SU-DHL-6 (cell line): ENCODE measurements around the gene SLC12A5.

ENCODE experiments used
- H2AFZ ChIP-seq: fragments of 200-600 bp; sonication (generic); 2 replicates; pipeline ENCODE4 v1.6.1; 2014; ENCODE audit warnings: low read depth, mild to moderate bottlenecking, moderate library complexity, mixed read lengths, antibody characterized with exemption, low read length; ENCODE audit not compliant: severe bottlenecking
- H3F3A ChIP-seq: fragments of 200-600 bp; shearing (Covaris generic); 2 replicates; pipeline ENCODE4 v1.6.0; 2016; ENCODE audit warnings: antibody characterized with exemption, mild to moderate bottlenecking; ENCODE audit not compliant: insufficient read depth
- H3K27ac ChIP-seq: fragments of 200-600 bp; sonication (generic); 2 replicates; pipeline ENCODE4 v1.5.1; 2016; ENCODE audit warnings: low read depth, mild to moderate bottlenecking, low read length, moderate library complexity, mixed read lengths
- H3K27me3 ChIP-seq: fragments of 200-600 bp; sonication (generic), shearing (Covaris generic); 2 replicates; pipeline ENCODE4 v1.6.0; 2014; ENCODE audit warnings: mild to moderate bottlenecking, low read length
- H3K36me3 ChIP-seq: fragments of 200-600 bp; sonication (generic); 2 replicates; pipeline ENCODE4 v1.6.1; 2014; ENCODE audit warnings: mild to moderate bottlenecking, low read length, mixed read lengths
- H3K4me2 ChIP-seq: fragments of 300-600, 200-600 bp; shearing (Covaris generic), sonication (generic); 2 replicates; pipeline ENCODE4 v1.6.0; 2014; ENCODE audit warnings: low read length, low read depth, mild to moderate bottlenecking; ENCODE audit not compliant: poor library complexity, severe bottlenecking
- H3K4me3 ChIP-seq: fragments of 200-600 bp; sonication (generic); 2 replicates; pipeline ENCODE4 v1.5.1; 2014; ENCODE audit warnings: antibody characterized with exemption, low read length, mild to moderate bottlenecking, mixed read lengths; ENCODE audit not compliant: insufficient read depth, poor library complexity, severe bottlenecking
- H3K79me2 ChIP-seq: fragments of 200-600 bp; sonication (generic); 2 replicates; pipeline ENCODE4 v1.6.1; 2014; ENCODE audit warnings: mild to moderate bottlenecking, low read length, moderate library complexity; ENCODE audit not compliant: insufficient read depth
- H3K9ac ChIP-seq: fragments of 200-600 bp; sonication (generic); 2 replicates; pipeline ENCODE4 v1.7.0; 2014; ENCODE audit warnings: mild to moderate bottlenecking, low read length
- H3K9me2 ChIP-seq: fragments of 200-600 bp; sonication (generic); replicated peaks from 2 replicates; pipeline ENCODE4 v1.6.1; 2014; ENCODE audit warnings: low read length; ENCODE audit not compliant: insufficient read depth
- H3K9me3 ChIP-seq: fragments of 200-600 bp; sonication (generic); 2 replicates; pipeline ENCODE4 v1.6.1; 2014; ENCODE audit warnings: low read length, mixed read lengths; ENCODE audit not compliant: insufficient read depth
- H4K20me1 ChIP-seq: fragments of 200-600 bp; sonication (generic); 2 replicates; pipeline ENCODE4 v1.6.1; 2014; ENCODE audit warnings: low read depth, mild to moderate bottlenecking, antibody characterized with exemption, low read length, moderate library complexity, mixed read lengths
- EZH2phosphoT487 ChIP-seq: fragments of 200-600 bp; sonication (generic), shearing (Covaris generic); conservative IDR thresholded peaks from 2 replicates; pipeline ENCODE4 v1.6.1; 2018; ENCODE audit warnings: mild to moderate bottlenecking, antibody characterized with exemption, low read length, moderate library complexity, mixed read lengths
- TF ChIP-seq, protein P1 (sequence below): fragments of 200-600 bp; sonication (generic); IDR thresholded peaks from one replicate; pipeline ENCODE4 v1.5.1; 2017; ENCODE audit warnings: antibody characterized with exemption, mild to moderate bottlenecking, low read length, moderate library complexity; ENCODE audit not compliant: insufficient read depth, poor library complexity, severe bottlenecking

SLC12A5 gene

DNA sequence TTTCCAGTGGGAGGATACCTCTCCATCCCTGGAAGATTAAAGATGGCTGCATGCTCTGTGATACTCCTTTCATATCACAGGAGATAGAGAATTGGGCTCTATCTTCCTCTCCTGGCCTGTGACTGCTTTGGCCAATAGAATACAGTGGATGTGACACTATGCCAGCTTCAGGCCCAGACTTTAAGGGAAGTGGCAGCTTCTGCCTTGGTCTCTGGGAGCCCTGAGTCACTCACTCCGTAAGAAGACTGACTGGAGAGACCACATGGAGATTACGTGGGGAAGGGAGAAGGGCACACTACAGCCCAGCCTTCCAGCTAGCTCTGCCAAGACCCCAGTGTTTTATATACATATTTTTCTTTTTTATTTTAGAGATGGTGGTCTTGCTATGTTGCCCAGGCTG, 30.7 kb upstream of the SLC12A5 start:
- H3K4me2 ChIP-seq = no peak overlapping the region
- H3K27ac ChIP-seq = no peak overlapping the region
- H3K27me3 ChIP-seq = no peaks in the 10 kb centered on the region
- no peak overlapping the region for H2AFZ ChIP-seq
- no peak overlapping the region for H3K4me3 ChIP-seq
- no peaks in the 10 kb centered on the region for H3F3A ChIP-seq
- no peaks in the 10 kb centered on the region for H3K9me3 ChIP-seq
- no peaks in the 10 kb centered on the region for H3K79me2 ChIP-seq
- H3K9me2 ChIP-seq = no peaks in the 10 kb centered on the region
- no peaks in the 10 kb centered on the region for H3K36me3 ChIP-seq
- TF ChIP-seq EZH2phosphoT487 = no peak
- TF ChIP-seq, protein P1, sequence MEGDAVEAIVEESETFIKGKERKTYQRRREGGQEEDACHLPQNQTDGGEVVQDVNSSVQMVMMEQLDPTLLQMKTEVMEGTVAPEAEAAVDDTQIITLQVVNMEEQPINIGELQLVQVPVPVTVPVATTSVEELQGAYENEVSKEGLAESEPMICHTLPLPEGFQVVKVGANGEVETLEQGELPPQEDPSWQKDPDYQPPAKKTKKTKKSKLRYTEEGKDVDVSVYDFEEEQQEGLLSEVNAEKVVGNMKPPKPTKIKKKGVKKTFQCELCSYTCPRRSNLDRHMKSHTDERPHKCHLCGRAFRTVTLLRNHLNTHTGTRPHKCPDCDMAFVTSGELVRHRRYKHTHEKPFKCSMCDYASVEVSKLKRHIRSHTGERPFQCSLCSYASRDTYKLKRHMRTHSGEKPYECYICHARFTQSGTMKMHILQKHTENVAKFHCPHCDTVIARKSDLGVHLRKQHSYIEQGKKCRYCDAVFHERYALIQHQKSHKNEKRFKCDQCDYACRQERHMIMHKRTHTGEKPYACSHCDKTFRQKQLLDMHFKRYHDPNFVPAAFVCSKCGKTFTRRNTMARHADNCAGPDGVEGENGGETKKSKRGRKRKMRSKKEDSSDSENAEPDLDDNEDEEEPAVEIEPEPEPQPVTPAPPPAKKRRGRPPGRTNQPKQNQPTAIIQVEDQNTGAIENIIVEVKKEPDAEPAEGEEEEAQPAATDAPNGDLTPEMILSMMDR = no peak
- H3K9ac ChIP-seq = no peak overlapping the region
- H4K20me1 ChIP-seq = no peaks in the 10 kb centered on the region

DNA sequence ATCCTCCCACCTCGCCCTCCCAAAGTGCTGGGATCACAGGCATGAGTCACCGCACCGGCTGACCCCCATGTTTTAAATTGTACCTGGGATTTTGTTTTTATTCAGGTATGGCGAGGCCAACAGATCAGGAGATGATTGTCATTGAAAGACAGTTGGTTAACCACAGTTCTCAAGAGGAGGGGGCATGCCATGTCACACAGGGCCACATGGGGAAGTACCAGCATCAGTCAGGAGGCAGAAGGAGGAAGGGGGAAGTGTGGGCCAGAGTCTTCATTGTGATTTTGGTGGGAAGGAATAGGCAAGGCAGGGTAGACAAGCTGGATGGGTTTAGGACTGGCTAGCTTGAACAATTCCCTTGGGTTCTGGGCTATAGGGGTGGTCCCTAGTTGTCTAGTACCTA, 30.3 kb upstream of the SLC12A5 start:
- Histone ChIP-seq H3K9me2 (no peaks in the 10 kb centered on the region), H3K9me3 (no peaks in the 10 kb centered on the region), H3K9ac (no peak overlapping the region), H3K27ac (no peak overlapping the region), H3F3A (no peaks in the 10 kb centered on the region), H3K36me3 (no peaks in the 10 kb centered on the region), H3K4me2 (no peak overlapping the region), H3K79me2 (no peaks in the 10 kb centered on the region), H3K27me3 (no peaks in the 10 kb centered on the region), H4K20me1 (no peaks in the 10 kb centered on the region), H3K4me3 (no peak overlapping the region), H2AFZ (no peak overlapping the region)
- TF ChIP-seq, protein P1 = no peak
- no peak for TF ChIP-seq EZH2phosphoT487

DNA sequence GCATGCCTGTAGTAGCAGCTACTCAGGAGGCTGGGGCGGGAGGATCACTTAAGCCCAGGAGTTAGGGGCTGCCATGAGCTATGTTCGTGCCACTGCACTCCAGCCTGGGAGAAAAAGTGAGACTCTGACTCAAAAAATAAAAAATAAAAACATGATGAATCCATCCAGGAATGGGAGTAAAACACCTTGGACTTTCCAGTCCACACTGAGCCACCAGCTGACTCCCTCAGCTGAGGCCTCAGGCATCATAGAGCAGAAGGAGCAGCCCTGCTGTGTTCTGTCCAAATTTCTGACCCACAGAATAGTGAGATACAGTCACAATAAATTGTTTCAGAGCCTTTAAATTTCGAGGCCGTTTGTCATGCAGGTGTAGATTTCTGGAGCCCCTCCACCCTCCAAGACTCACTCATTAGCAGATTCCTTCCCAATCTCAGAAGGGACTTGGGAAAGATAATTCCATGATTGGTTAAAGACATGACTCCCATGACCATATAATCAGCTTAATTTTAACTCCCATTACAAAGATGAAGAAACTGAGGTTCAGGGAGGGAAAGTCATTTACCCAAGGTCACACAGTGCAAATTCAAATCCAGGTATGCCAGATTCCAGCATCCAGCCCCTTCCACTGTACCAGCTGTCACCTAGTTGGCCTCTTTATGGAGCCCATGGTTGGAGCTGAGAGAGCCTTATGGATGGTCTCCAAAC, 29.3 kb upstream of the SLC12A5 start:
- Histone ChIP-seq H3K4me3 (no peak overlapping the region), H3K9me2 (no peaks in the 10 kb centered on the region), H3K4me2 (no peak overlapping the region), H4K20me1 (no peaks in the 10 kb centered on the region), H3K79me2 (no peaks in the 10 kb centered on the region), H3K27ac (no peak overlapping the region), H3K9ac (no peak overlapping the region), H3K36me3 (no peaks in the 10 kb centered on the region), H3K27me3 (no peaks in the 10 kb centered on the region), H3F3A (no peaks in the 10 kb centered on the region), H2AFZ (no peak overlapping the region), H3K9me3 (no peaks in the 10 kb centered on the region)
- TF ChIP-seq, protein P1 = no peak
- no peak for TF ChIP-seq EZH2phosphoT487
